Measurements from ENCODE around the gene IRF4.

- TF ChIP-seq POLR2A (IDR thresholded peaks at IDR 0.05) (no peak), CTCF (IDR thresholded peaks at IDR 0.05 in 8 of 11, conservative IDR thresholded peaks at IDR 0.05 in 3 of 11) (no peak)
Observed at GRCh38 chr6:358847-359246, 32.7 kb upstream of the IRF4 start.
